Activated T-cell treated with anti-CD3 and anti-CD28 coated beads, Interleukin-2, amount 50 U/mL, for 24 hours (primary cell): Measurements from ENCODE around the gene DEAF1.

Source experiments
- DNase-seq: peaks from one replicate; pipeline ENCODE4 v3.0.0-alpha.2; 2020
- H3K27ac Mint-ChIP-seq: 2 replicates; pipeline ENCODE4 v1.8.0; 2020; ENCODE audit warnings: mild to moderate bottlenecking, mixed read lengths
- H3K27me3 Mint-ChIP-seq: 2 replicates; pipeline ENCODE4 v1.8.0; 2020; ENCODE audit warnings: mixed read lengths
- H3K36me3 Mint-ChIP-seq: 2 replicates; pipeline ENCODE4 v1.8.0; 2020; ENCODE audit warnings: low read depth, mixed read lengths
- H3K4me1 Mint-ChIP-seq: 2 replicates; pipeline ENCODE4 v1.8.0; 2020; ENCODE audit warnings: low read depth, mixed read lengths
- H3K4me3 Mint-ChIP-seq: 2 replicates; pipeline ENCODE4 v1.8.0; 2020; ENCODE audit warnings: mild to moderate bottlenecking, moderate library complexity, mixed read lengths
- H3K9me3 Mint-ChIP-seq: 2 replicates; pipeline ENCODE4 v1.8.0; 2020; ENCODE audit warnings: mixed read lengths

Gene DEAF1

DNA sequence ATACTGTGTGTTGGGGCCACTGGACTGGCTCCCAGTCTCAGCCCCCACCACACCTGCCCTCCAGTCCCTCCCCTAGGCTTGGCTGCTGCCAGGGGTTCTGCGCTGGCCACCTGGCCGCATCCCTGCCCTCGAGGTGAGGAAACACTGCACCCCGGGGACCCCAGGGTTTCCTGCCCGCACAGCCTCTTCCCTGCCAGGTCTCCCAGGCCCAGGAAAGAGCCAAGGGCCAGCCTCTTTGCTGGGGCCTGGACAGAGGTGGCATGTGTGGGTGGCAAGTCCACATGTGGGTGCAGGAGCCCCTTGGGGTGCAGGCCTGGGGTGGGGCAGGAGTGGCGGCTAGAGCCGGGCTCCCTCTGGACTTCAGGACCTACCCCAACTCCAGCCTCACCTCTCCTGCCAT, 13.5 kb upstream of the DEAF1 start:
- Mint-ChIP-seq H3K36me3 (no peaks in the 10 kb centered on the region), H3K27ac (no peak overlapping the region), H3K27me3 (peaks cover 30% of the 10 kb centered on the region), H3K4me3 (no peak overlapping the region), H3K4me1 (peaks cover 4% of the 10 kb centered on the region), H3K9me3 (no peaks in the 10 kb centered on the region)
- no peak for DNase-seq

DNA sequence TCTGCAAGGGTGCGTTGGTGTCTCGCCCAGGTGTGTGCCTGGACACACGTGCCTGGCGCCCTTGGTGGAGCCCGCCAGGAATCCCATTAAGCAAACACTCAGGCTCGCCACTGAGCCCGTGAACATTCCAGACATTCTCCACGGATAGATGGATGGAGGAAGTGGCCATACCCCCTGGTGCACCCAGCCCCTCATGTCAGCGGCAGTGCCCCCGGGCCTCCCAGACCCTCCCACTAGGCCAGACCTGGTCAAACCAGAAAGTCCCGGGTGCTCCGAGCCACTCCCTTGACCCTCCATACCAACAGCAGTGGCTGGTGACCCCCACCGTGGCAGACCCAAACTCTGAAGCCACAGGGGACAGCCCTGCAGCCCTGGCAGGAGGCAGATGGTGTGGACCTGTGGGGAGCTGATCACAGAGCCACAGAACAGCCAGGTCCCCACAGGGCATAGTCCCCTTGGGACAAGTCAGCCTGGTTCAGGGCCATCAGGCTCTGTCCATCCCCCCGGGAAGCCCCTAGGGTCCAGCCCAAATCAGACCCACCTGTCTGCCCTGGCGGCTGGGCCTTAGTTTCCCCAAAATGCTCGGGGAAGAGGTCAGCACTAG, 12.9 kb upstream of the DEAF1 start:
- Mint-ChIP-seq H3K27ac (no peak overlapping the region), H3K36me3 (peaks cover 2% of the 10 kb centered on the region), H3K4me1 (peaks cover 4% of the 10 kb centered on the region), H3K4me3 (no peak overlapping the region), H3K27me3 (peaks cover 30% of the 10 kb centered on the region), H3K9me3 (no peaks in the 10 kb centered on the region)
- DNase-seq: no peak

DNA sequence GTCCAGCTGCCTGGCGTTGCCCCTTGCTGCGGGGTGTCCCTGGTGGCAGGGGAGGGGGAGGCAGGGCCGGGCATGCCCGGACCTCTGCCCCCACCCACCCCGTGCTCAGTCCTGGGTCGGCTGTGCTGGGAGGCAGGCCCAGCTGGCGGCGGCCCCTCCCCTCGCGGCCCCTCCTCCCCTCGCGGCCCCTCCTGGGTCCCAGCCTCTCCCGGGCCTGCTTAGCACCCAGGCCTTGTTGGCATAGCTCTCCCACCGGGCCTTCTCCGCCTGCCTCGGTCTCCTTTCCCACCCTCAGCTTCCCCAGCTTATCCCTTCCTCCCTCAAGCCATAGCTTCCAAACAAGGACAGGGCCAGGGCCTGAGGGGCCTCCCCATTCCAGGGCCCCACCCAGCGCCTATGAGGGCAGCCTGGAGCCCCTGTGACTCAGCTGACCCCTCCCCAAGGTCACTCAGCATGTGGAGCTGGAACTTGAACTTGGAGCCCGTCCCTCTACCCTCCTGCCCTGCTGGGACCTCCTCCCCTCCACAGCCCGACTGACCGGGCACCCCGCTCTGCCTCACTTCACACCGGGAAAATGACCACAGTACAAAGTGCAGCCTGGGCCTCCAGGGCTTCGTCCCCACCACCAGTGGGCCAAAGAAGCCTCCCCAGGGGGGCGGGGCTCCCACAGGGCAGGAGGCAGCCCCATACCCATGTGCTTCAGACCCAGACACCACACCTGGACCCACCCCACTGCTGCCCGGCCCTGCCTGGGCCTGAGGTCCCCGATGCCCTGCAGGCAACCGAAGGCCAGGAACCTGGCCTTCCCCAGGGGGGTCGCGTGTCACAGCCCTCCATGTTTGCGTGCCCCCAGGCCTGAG, 12.2 kb upstream of the DEAF1 start:
- DNase-seq: no peak
- no peak overlapping the region for H3K4me3 Mint-ChIP-seq

DNA sequence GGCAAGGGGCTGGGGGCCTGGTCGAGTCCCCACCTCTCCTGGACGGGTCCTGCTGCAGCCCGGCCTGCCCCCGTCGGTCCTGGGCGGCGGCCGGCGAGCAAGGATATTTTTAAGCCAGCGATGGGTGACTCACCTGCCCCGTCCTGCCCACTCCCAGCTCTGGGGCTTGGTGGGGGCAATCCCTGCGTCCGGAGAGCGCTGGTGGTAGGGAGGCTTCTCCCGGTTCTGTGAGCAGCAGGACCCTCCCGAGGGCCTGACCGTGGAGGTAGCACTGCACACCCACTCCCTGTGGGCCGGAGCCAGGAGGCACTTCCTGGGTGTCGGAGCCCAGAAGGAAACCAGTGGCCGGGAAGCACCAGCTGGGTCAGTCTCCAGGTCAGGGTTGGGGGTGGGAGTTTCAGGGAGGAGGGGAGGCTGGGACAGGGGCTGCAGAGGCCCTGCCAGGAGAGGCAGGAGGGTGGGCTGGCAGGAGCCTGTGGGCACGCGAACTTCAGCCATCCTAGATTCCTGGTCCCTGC, 11.5 kb upstream of the DEAF1 start:
- Mint-ChIP-seq H3K4me1 (peaks cover 4% of the 10 kb centered on the region), H3K27ac (no peak overlapping the region), H3K9me3 (no peaks in the 10 kb centered on the region), H3K36me3 (peaks cover 6% of the 10 kb centered on the region), H3K27me3 (peaks cover 28% of the 10 kb centered on the region), H3K4me3 (no peak overlapping the region)
- no peak for DNase-seq

More for the DNA sequence above, 12.2 kb upstream of the DEAF1 start:
- H3K9me3 Mint-ChIP-seq: no peaks in the 10 kb centered on the region
- peaks cover 4% of the 10 kb centered on the region for H3K4me1 Mint-ChIP-seq
- no peak overlapping the region for H3K27ac Mint-ChIP-seq
- H3K36me3 Mint-ChIP-seq: peaks cover 2% of the 10 kb centered on the region
- H3K27me3 Mint-ChIP-seq: peaks cover 30% of the 10 kb centered on the region

DNA sequence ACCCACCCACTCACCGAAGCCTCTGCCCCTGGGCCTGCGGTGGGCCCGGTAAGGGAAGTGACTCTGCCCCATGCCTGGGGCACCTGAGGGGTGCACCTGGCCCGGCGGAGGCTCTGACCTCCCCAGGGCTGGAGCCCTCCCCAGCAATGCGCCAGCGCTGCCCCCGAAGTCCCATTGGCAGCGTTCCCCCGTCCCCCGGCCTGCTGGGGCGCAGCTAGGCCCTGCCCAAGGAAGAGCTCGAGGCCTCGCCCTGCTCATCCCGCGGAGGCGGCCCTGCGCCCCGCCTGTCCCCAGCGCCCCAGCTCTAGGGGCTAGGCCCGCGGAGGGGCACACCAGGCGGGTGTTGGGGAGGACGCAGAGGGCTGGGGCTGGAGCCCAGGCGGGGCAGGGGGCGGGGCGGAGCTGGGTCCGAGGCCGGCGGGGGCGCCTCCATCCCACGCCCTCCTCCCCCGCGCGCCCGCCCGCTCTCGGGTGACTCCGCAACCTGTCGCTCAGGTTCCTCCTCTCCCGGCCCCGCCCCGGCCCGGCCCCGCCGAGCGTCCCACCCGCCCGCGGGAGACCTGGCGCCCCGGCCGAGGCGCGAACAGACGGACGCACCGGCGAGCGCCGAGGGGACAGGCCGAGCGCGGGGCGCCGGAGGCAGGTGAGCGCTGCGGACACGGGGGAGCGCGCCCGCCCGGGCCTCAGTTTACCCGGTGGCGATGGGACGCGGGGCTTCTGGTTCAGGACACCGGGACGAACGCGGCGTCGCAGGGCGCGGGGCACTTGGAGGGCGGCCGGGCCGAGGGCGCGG, 10.8 kb upstream of the DEAF1 start, which contains the start of gene EPS8L2:
Gene EPS8L2, plus strand, starts transcription at position 586 of the 793 bp plus-strand sequence. CDS start 3,177 bp downstream, outside the sequence.
- DNase-seq: no peak
- peaks cover 4% of the 10 kb centered on the region for H3K4me1 Mint-ChIP-seq
- H3K9me3 Mint-ChIP-seq: no peaks in the 10 kb centered on the region
- peaks cover 22% of the 10 kb centered on the region for H3K27me3 Mint-ChIP-seq
- H3K36me3 Mint-ChIP-seq: peaks cover 10% of the 10 kb centered on the region
- no peak within 1 kb of the TSS for H3K4me3 Mint-ChIP-seq
- no peak within 1 kb of the TSS for H3K27ac Mint-ChIP-seq

DNA sequence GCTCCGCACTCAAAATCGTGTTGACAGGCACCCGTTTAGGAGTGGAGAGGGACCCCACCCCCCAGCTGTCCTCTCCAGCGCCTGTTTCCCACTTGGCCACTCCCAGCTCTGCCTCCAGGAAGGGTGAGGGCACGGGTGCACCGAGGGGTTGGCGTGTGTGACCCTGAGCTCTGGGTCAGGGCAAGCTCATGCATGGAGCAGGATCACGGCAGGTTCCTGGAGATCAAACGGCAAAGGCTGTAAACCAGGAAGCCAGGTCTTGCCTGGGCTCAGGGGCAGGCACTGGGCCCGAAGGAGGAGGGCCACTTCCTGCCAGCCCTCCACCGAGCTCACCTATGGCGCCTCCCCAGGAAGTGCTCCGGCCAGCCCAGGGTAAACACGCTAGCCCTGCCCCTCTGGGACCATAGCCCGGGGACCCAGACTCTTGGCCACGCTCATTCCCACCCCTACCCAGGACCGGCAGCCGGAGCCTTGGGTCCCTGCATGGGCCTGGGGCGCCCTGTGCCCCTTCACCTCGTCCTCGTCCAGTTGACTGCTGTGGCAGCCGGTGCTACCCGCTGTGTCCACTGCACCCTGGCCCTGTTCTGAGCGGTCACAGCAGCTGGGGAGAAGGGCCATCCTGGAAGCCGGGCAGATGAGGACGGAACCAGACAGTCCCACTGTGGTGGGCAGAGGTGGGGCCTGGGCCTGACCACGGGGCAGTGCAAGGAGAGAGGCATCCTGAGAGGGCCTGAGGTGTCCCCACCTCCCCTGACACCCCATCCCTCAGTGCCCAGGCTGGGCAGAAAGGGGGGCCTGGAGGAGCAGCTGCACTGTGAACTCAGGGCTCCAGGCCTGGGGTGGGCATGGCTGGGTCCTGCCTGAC, 10.0 kb upstream of the DEAF1 start:
- no peaks in the 10 kb centered on the region for H3K9me3 Mint-ChIP-seq
- H3K27ac Mint-ChIP-seq: no peak overlapping the region
- no peak for DNase-seq
- H3K36me3 Mint-ChIP-seq: peaks cover 16% of the 10 kb centered on the region
- H3K4me3 Mint-ChIP-seq: no peak overlapping the region
- peaks cover 4% of the 10 kb centered on the region for H3K4me1 Mint-ChIP-seq
- peaks cover 17% of the 10 kb centered on the region for H3K27me3 Mint-ChIP-seq

DNA sequence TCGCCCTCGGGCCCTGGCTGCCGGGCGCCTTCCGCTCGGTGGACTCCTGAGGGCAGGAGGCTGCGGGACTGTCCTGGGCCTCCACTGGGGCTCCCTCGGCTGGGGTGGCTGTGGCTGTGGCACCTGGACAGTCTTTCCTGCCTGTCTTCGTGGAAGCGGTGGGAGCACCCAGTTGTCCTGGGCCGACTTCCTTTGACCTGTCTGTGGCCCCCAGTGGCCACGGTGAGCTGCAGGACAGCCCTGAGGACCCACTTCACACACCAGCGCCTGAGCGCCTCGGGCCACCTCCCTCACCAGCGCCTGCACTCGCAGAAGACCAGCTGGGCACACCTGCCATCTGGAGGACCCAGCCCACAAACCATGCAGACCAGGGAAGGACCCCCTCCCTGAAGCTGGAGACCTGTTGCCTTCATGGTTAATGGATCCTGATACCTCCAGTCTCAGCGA, 9.2 kb upstream of the DEAF1 start:
- Mint-ChIP-seq H3K9me3 (no peaks in the 10 kb centered on the region), H3K27ac (no peak overlapping the region), H3K27me3 (peaks cover 17% of the 10 kb centered on the region), H3K4me3 (no peak overlapping the region), H3K4me1 (peaks cover 4% of the 10 kb centered on the region), H3K36me3 (peaks cover 20% of the 10 kb centered on the region)
- no peak for DNase-seq

DNA sequence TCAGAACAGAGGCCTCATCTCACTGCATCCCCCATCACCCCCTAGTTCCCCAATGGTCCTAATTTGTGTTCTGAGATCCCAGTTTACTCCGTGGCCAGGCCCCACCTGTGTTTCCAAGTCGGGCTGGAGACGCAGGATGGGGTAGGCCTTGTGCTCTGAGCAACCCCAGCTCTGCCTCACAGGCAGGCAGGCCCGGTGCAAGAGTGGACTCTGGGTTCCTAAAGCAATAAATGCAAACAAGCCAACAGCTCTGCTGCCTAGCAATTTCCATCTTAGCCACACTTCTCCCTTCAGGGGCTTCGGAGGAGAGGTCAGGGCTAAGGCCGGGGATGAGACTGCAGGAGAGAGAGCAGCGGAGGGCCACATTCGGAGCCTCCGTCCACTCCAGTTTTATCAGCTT, 8.5 kb upstream of the DEAF1 start:
- Mint-ChIP-seq H3K27me3 (peaks cover 17% of the 10 kb centered on the region), H3K4me3 (no peak overlapping the region), H3K36me3 (peaks cover 22% of the 10 kb centered on the region), H3K27ac (no peak overlapping the region), H3K4me1 (peaks cover 4% of the 10 kb centered on the region), H3K9me3 (no peaks in the 10 kb centered on the region)
- no peak for DNase-seq

DNA sequence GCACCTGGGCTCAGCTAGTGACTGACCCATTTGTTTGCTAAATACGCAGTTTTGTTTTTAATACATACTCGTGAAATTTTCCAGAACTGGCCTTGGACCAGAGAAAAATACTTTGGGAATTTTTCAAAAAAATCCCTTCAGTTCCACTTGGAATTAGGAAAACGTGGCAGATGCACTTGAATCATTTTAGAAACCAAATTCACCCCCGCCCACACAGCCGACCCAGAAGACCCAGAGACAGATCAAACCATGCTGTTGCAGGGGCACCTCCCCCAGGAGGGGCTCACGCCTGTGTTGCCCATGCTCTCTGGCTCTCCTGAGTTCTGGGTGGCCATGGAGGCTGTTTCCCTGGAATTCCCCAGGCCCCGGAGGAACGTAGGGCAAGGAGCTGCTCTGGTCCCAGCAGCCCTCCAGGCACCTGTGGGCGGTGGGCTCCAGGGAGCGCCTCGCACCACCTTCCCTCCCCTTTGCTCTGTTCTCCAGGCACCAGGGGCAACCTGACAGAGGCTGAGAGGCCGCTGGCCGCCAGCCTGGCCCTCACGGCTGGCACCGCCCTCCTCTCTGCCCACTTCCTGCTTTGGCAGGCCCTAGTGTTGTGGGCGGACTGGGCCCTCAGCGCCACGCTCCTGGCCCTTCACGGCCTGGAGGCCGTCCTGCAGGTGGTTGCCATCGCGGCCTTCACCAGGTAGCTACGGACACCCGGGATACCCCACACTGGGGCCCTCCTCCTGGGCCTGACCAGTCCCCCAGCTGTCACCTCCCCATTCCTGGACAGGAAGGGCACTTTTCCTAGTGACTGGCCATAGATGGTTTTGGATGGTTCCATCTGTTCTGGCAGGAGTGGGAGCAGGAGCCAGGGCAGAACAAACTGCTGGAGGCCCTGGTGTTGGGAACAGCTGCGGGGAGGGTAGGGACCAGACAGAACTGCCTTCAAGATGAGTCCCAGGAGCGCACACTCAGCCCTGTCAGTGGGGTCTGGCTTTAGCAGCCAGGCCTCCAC, 7.7 kb upstream of the DEAF1 start:
- no peak overlapping the region for H3K4me3 Mint-ChIP-seq

DNA sequence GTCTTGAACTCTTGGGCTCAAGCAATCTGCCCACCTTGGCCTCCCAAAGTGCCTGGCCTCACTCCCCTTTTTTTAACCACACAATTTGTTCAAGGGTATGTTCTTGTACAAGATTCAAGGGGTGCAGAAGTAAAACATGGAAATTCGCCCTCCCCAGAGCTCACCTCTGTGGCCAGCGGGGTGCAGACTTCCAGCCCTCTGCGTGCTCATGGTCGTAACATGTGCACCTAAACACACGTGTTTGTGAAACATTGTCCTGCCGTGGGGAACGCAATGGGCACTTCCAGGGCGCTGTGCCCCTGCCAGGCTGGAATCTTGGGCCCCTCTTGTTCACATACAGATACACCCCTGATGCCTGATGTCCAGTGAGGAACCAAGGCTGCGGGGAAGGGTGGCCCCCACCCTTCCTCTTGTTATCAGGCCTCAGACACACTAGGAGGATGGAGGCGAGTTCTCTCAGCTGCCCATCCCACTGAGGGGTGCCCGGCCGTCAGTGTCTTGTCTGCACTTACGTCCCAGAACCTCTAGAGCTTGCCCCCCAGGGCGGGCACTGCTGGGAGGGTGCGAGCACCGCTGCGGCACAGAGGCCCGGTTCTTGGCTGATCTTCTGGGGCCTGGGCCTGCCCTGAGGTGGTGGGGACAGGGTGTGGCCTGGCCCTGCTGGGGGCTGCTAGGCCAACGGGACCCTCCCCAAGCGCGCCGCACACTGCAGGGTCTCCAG, 6.9 kb upstream of the DEAF1 start:
- peaks cover 22% of the 10 kb centered on the region for H3K36me3 Mint-ChIP-seq
- H3K4me3 Mint-ChIP-seq: no peak overlapping the region
- H3K9me3 Mint-ChIP-seq: no peaks in the 10 kb centered on the region
- H3K4me1 Mint-ChIP-seq: peaks cover 20% of the 10 kb centered on the region
- DNase-seq: no peak
- no peak overlapping the region for H3K27ac Mint-ChIP-seq
- H3K27me3 Mint-ChIP-seq: peaks cover 3% of the 10 kb centered on the region

More for the DNA sequence above, 7.7 kb upstream of the DEAF1 start:
- H3K9me3 Mint-ChIP-seq: no peaks in the 10 kb centered on the region
- peaks cover 22% of the 10 kb centered on the region for H3K36me3 Mint-ChIP-seq
- no peak for DNase-seq
- H3K4me1 Mint-ChIP-seq: peaks cover 12% of the 10 kb centered on the region
- peaks cover 12% of the 10 kb centered on the region for H3K27me3 Mint-ChIP-seq
- H3K27ac Mint-ChIP-seq: no peak overlapping the region

DNA sequence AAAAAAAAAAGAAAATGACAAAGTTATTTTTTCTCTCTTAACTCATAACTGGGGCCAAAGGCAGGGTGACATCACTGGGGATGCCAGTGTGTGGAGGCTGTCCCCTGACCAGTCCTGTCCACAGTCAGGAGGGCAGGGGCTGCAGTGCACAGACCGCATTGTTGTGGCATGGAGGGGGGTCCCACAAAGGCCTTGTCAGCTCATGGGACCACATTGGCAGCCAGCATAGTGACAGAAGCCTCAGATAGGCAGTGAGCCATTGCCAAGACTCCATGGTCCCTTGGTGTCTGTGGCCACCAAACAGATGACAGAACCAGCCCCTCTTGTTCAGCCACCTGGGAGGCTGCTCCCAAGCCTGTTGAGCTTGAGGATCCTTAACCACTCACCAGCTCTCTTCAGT, 4.7 kb upstream of the DEAF1 start:
- DNase-seq: no peak
- Mint-ChIP-seq H3K36me3 (peaks cover 26% of the 10 kb centered on the region), H3K9me3 (no peaks in the 10 kb centered on the region), H3K4me1 (peaks cover 24% of the 10 kb centered on the region), H3K27ac (no peak overlapping the region), H3K4me3 (no peak overlapping the region), H3K27me3 (no peaks in the 10 kb centered on the region)

DNA sequence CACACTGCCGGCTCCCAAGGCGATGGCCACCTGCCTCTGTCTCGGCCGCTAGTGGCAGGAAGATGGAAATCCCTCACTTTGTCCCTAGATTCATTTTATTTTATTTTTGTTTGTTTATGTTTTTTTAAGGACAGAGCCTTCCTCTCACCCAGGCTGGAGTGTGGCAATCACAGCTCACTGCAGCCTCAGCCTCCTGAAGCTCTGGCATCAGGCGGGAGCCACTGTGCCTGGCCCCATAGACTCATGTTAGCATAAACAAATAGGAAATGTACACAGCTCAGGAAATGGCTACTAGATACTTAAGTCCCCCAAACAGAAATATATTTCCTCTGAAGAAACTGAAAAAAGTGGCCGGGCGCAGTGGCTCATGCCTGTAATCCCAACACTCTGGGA, 4.1 kb upstream of the DEAF1 start:
- Mint-ChIP-seq H3K4me3 (no peak overlapping the region), H3K27me3 (no peaks in the 10 kb centered on the region), H3K36me3 (peaks cover 26% of the 10 kb centered on the region), H3K9me3 (no peaks in the 10 kb centered on the region), H3K4me1 (peaks cover 24% of the 10 kb centered on the region), H3K27ac (no peak overlapping the region)
- no peak for DNase-seq
